Hematopoietic multipotent progenitor cell treated with erythropoietin and hydrocortisone succinate and interleukin-3 and kit ligand, for 15 days (in vitro differentiated cells): Measurements from ENCODE around the gene TRERF1.

ENCODE experiments used
- DNase-seq: peaks from one replicate; pipeline ENCODE4 v3.0.0-alpha.2; 2015; ENCODE audit warnings: low spot score

TRERF1 gene

DNA sequence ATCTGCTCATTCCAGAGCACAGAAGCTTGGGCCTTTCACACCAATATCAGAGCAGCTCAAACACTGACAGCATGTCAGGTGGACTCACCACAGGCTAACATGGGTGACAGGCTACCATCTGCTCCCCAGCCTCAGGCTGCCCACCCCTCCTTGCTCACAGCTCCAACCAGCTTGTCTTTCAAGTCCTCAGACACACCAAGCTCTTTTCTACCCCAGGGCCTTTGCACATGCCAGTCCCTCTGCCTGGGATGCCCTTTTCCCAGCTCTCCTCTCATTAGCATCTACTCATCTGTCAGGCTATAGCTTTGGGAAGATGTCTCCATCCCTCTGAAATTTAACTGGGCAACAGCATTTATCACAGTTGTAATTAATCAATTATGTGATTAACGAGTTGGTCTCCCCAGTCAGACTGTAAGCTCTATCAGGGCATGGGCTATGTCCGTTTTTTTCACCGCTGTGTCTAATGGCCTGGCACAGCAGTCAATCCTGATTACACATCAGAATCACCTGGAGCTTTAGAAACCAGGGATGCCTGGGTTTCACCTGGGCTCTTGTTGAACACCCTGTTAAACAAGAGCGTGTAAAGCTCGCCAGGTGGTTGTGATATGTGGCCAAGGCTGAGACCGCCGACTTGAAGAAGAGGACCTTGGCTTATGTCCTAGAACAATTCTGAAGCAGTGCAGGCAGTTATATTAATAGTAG lies 145.1 kb downstream of the TRERF1 start:
- no peak for DNase-seq

DNA sequence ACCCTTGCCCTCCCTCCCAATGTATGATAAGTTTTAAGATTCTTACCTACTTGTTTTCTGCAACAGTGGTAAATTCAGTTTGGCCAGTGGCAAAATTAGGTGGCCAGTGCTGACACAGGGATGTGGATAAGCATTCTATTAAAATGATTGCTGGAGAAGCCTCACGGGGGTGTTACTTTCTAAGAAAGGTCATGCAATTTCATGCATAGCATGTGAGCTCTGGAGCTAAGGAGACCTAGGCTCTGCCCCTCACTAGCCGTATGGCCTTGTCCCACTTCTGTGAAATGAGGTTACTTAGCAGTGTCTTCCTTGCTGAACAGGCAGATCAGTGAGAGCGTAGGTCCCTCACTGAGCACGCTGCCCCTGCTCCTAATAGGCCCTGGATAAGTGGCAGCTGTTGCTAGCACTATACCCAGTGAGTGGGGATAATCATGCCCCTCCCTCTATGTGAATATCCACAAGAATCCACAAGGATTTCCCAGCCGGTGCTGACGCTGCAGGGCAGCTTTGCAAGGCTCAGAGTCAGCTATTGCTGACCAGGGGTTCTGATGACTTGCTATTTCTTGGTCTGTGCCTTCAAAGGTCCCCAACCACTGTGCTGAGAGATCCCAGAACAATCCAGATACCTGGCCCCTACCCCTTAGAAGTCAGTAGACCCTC lies 147.5 kb downstream of the TRERF1 start:
- DNase-seq: no peak

DNA sequence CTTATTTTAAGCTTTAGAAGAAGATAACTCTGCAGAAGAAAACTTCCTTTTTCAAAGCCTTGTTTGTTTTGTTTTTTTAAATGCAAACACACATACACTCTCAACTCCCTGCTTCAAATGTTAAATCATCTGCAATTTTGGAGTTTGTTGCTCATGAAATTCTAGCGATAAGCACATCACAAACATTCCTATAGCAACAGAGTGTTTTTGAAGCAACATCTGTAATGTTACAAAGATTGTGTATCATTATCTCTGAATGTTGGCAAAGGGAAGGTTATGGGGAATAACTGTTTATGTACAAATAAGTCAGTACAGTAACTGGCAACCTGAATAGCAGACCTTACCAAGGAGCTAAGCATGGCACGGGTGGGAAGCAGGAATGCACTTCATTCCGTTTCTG lies 149.3 kb downstream of the TRERF1 start:
- no peak for DNase-seq

DNA sequence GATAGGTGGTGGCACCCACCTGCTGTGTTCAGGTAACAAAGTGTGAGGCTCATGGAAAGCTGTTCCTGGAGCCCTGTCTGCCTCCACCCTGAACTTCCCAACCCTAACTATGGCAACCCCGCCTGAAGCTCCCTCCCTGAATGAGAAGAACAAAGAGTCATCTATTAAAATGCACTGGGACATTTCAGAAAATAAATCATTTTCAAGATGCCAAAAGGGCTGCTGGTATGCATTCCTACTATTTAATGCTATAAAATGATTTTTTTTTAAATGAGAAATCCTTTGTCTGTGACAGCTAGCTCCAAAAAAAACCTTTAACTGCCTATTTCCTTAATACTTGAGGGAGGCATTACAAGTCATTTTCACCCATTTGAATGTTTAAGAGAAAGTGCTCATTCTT lies 149.7 kb downstream of the TRERF1 start:
- DNase-seq: no peak

DNA sequence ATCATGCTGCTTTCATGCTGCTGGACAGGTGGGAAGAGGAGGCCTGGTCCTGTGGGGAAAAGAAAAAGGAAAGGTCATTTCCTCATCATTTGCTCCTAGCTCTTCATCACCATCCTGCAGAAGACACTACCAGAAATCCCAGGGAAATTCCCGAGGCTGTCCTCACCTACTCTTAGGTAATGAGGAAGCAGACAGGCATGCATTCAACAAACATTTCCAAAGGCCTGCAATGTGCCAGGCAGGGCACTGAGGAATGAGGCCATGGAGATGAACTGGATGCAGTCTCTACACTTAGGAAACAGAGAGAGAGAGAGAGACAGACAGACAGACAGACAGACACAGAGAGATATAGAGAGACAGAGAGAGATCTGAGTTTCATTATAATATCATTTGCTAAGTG lies 151.0 kb downstream of the TRERF1 start:
- DNase-seq: no peak

DNA sequence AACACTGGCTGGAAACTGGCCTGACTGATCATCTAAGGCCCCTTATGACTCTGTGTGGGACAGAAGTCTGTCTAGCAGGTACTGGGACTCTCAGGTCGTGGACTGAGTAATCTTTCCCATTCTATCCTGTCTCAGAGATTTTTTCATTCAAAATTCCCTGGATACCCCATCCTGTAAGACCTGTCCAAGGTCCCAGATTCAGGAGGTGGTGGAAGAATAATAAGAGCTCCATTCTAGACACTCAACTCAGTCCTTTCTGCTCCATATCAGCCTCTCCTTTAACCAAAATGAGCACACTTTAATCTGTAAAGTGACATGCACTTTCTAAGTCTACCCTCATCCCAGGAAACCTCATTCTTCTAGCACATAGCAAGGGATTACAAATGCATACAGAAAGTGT lies 151.5 kb downstream of the TRERF1 start:
- DNase-seq: no peak

DNA sequence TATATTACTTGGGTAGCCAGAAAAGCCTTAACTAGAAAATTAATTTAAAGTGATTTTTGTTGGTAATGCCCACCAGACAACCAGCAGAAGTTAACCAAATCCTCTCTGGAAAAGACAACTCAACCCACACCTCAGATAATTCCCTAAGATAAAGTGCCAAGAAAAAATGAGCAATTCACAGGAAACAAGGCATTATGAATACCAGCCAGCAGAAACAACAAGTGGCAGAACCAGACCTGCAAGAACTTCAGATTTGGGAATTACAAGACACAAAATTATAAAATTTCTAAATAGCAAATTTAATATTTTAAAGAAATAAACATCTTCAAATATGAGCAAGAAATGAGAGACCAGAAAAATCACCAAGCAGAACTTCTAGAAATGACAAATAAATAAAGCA lies 154.1 kb downstream of the TRERF1 start:
- no peak for DNase-seq

DNA sequence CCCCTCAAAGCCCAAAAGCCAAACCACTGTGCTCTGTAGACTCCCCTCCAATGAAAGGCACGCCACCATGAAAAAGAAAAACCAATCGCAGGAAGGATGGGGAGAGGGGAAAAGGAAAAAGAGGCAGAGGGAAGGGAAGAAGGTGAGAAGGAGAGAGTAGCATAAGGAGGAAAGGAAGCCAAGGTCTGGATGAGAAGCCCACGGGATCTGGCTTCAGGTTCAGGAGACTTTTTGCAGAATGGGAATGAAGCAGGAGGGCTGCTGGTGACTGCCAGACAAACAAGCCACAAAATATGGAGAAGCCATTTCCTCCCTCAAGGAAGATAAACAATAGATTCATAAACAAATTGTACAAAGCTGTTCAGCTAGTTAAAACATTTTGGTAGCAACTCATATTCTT lies 155.1 kb downstream of the TRERF1 start:
- no peak for DNase-seq

DNA sequence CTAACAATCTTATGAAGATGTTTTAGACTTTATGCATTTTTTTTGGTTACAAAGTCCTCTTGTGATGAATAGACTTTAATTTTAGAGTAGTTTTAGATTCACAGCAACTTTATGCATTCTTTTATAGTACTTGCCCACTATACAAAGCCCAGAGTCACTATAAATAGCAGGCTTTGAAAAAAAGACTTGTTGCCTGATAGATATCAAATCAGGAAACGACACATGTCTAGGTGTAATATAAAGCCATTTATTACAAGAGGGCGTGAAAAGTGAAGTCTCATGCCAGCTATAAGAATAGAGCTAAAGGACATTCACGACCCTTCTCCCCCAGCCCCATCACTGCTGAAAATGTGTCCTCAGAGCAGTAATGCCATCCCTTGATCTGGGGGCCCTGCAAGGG lies 156.0 kb downstream of the TRERF1 start:
- no peak for DNase-seq

DNA sequence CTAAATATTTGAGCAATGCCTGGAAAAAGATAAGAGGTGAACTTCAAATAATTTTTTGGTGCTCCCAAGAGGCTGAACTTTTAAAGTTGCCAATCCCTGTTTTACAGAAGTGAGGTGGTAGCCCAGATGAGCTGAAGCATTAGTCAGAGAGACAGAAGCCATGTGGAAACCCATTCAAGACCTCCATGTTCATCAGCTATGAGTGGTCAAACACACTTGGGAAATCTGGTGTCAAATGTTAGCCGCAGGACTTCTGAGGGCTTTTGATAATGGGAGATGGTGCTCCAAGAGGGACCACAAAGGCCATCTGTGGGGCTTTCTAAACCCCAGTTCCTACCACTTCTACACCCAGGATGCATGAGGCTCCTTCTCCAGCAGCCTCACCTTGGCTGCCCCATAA lies 156.5 kb downstream of the TRERF1 start:
- DNase-seq: no peak

DNA sequence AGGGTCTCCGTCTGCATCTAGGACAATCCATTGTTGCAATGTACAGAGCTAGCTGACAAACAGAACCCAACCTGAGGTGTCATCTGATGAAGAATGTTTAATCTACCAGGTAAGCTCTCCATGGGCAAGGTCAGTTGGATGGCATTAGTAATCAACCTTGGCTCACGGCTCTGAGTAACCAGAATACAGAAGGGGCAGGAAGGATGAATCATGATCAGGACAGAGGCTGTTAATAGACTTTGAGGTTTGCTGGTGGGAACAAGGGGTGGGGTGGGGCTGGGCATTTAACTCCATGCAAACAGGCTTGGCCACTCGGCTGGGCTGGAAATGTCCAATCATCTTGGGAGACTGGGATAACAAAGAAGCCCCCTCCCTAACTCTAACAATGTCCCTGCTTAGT lies 157.0 kb downstream of the TRERF1 start:
- no peak for DNase-seq

DNA sequence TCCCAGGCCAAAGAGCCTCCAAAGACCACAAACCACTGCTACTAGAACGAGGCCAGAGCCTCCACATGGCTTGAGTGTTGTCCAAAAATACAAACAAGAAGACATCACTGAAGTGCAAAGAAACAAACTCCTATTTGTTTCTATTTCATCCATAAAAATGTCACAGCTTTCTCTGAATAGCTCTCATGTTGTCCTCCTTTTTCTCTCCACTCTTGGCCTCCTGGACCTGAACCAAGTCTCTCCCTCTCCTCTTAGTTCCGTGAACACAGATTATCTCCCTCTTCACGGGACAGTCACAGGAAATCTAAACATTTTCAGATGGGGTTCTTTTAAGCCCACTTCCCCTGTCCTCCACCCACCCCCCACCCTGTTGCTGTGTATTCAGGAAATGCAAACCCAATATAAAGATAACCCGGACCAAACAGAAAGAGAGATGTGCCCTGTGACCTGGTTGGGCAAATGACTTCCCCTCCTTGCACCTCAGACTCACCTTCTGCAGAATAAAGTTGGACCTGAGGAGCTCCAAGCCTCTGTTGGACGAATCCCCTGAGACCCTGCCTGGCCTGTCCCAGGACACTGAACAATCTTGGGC lies 158.2 kb downstream of the TRERF1 start:
- no peak for DNase-seq

DNA sequence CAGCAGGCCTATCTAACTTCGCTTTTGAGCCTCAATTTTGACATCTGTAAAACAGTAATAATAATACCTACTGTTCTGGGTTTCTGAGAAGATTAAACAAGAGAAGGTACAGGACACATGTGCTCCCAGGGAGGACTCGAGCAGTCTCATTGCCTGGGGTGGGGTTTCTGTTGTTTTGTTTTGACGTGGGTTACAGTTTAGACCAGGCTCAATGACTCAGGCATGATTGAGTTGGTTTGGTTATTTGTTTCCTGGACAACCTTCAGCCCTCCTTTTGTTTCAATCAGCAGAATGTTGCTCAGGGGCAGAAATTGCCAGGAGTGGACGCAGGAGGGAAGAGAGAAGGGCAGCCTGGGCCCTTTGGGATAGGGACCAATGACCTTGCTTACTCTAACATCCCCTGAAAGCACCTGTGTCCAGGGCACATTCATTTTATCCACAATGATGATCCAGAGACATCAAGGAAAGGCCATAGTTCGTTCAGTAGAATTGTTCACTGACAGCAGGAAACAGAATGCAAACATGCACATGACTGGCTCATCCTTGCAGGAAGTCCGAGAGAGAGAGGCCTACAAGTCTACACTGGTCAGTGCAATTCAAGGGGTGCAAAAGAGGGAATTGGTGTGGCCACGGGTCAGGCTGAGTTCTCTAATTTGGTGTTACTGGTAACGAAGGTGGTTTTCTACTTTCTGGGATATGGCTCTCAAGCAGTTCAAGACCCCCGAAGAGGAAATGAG lies 159.6 kb downstream of the TRERF1 start:
- DNase-seq: no peak

DNA sequence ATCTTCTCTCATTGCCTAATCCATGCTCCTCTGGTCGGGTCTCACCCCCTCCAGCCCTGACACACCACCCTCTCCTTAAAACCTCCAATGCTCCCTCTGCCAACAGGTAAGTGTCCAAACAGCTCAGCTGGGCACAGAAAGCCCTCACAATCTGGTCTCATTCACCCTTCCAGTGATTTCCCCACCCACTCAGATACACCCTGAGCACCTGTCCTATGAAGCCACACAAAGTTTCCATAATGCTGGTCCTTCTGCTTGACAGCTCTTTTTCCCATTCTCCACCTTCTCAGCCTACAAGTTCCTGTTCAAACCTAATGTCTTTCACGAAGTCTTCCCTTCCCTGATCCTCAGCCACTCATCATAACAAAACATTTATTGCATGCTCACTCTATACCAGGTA lies 164.0 kb downstream of the TRERF1 start:
- no peak for DNase-seq

DNA sequence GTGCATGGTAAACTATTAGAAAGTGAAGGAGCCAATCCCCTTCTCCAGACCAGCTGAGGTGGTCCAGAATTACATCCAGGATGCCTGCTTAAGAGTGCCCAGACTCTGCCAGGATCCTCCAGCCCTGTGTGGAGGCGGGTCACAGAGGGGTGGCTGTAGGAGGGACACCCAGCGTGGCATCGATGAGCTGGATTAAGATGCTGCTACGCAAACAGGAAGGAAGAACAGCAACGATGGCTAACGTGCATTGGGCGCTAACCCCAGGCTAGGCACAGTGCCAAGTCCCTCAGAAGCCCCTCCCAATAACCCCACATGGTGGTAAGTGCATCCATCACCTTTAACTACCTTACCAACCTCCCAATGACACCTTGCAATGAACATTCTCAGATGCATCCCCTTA lies 170.2 kb downstream of the TRERF1 start:
- no peak for DNase-seq

DNA sequence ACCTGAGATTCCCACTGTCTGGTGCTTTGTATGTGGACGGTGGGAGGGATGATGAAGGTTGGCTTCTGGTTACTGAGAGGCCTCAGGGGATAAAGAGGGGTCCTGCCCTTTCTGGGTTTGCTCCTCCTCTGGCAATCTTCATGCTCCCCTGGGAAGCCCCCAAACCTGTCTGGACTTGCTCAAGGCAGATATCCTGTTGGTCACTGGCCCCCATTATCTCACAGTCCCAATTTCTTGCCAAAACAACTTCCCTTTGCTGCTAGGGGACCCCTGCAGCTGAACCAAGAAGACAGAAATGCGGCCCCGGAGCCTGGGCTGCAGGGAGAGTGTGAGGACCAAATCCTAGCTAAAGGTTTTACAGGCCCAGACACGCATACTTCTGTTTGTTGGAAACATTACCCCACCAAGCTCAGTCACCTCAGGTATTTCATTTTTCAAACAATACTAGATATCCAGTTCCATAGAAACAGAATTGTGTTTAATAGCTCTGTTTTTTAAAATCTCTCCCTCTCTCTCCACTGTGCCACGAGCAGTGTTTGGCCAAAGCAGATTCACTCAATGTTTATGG lies 170.7 kb downstream of the TRERF1 start:
- no peak for DNase-seq

DNA sequence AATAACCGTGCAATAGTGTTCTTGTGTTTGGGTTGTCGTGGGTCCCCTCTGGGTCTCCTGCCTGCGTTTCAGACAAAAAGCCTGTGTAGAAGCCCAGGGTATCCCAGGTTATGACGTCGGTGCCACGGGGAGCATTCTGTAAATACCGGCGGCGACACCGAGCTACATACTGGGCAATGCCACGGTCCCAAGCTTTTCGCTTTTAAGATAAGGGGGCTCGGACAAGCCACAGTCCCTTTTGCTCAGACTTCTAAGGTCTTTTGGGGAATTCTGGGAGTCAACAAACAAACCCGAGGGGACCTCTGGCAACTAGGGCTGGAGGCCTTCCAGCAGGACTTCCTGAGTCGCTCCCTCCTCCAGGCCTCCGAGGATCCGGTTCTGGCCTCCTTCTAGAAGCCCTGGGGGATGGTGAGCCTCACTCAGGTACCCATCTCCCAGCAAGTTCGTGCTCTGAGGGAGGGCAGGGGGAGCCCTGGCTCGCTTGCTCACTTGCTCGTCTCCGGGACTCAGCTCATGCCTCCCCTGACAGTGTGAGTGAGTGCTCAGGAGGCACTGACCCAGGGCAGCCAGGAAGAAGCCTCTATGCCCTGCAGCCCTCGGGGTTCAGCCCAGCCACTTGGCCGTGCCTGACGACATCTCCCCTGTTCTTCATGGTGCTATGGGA lies 171.6 kb downstream of the TRERF1 start:
- no peak for DNase-seq

DNA sequence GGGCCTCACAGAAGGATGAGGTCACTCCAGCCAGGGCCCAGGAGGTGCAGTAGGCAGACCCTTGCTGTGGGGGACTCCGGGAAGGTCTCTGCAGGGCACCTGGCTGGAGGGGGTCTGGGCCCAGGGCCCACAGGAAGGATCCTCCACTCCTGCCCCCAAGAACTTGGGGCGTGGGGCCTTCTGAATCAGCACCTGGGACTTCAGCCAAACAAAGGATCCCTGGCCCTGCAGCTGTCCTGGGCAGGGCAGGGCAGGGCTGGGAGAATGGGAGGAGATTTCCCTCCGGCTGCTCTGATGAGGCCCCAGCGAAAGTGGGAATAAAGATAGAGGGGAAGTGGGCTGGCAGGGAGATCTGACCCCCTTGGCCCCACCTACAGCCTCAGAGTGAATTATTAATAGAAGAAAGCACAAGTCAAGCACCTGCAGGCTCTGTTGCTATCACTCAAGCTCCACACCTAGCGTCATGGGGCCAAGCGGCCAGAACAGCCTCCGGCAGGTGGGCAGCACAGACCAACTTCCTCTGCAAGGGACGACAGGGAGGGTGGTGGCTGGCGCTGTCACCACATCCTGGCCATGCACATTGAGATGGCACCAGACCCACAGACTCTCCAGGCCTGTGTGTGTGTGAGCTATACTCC lies 172.5 kb downstream of the TRERF1 start:
- no peak for DNase-seq

DNA sequence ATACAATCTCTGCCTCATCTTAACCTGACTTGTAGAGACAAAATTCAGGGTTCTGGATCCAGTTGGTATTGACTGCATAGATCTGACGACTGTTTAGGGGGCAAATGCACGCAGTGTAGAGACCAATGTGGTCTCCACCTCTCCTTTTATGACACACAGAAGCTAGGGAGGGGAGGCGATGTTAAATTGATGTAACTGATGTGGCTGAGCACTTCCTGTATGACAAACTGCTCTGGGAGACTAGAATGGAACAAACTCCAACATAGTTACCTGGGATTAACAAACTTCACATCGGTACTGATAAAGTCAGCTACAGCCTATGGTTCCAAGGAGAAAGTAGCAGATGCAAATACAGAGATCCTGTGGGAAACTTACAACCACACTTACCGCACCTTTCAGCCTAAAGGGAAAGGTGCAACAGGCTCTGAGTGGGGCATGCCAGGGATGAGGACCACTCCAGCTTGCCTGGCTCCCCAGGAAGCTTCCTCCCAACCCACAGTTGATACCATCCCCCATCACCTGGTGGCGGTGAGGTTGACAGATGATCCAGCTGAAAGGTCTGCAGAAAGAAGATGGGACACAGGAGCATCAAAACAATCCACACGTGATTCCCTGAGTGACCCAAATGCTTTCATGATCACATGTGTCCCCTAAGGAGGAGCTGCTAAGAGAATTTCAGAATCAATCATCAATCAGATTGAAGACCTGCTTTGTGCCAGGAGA lies 173.4 kb downstream of the TRERF1 start:
- DNase-seq: no peak

DNA sequence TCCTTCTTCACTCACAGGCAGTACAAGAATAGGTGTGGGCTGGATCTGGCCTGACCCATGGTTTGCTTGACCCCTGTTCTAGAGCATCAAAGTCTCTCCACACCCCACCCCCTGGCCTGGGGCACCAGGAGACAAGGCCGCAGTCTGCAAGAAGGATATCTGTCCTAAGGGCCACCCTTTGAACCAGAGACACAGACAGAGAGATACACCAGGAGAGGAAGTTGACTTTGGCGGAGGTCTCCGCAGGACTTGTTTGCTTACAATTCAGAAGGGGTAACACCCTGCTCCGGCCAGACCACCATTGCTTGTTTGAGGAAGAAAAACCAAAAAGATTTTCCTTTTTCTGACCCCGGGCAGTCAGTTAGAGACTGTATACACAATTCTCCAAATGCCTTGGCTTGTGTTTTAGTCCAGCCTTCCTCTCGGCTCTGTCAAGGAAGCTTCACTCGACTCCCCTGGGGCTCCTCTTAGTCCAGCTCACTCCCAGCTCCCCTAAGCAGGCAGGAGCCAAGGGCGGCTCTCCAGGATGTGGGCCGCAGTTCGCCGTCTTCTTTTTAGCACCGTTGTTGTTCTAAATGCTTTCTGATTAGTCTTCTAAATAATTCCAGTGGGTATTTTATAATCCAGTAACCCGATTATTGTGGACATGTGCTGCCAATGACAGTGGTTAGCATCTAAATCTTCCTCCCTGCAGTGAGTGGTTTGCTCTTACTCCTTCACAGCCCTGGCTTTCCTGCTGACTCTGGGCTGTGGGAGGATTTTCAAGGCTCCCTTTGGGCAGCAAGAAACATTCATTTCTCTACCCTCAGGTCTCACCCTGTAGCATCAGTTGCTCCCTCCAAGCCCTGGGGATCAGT lies 175.5 kb downstream of the TRERF1 start:
- no peak for DNase-seq
